Ishikawa (cell line): Measurements from ENCODE around the gene ABAT.

Experiments used
- CEBPB ChIP-seq: IDR thresholded peaks from 2 replicates; pipeline ENCODE4 v1.6.1; 2012
- CREB1 ChIP-seq: IDR thresholded peaks from 2 replicates; pipeline ENCODE4 v1.6.1; 2012; ENCODE audit warnings: low read depth
- EGR1 ChIP-seq: IDR thresholded peaks from 2 replicates; pipeline ENCODE4 v1.6.1; 2012
- EP300 ChIP-seq: IDR thresholded peaks from 2 replicates; pipeline ENCODE4 v1.6.1; 2012; ENCODE audit warnings: borderline replicate concordance
- FOXM1 ChIP-seq: IDR thresholded peaks from 2 replicates; pipeline ENCODE4 v1.6.1; 2012; ENCODE audit warnings: low read depth, borderline replicate concordance
- NFIC ChIP-seq: IDR thresholded peaks from 2 replicates; pipeline ENCODE4 v1.6.1; 2012
- RAD21 ChIP-seq: IDR thresholded peaks from 2 replicates; pipeline ENCODE4 v1.6.1; 2012; ENCODE audit warnings: low read depth
- TAF1 ChIP-seq: IDR thresholded peaks from 2 replicates; pipeline ENCODE4 v1.6.1; 2012; ENCODE audit warnings: low read depth, mild to moderate bottlenecking
- TCF12 ChIP-seq: IDR thresholded peaks from 2 replicates; pipeline ENCODE4 v1.6.1; 2012; ENCODE audit warnings: low read depth
- TEAD4 ChIP-seq: IDR thresholded peaks from 2 replicates; pipeline ENCODE4 v1.6.1; 2012
- YY1 ChIP-seq: IDR thresholded peaks from 2 replicates; pipeline ENCODE4 v1.6.1; 2012; ENCODE audit warnings: low read depth
- ZBTB7A ChIP-seq: IDR thresholded peaks from 2 replicates; pipeline ENCODE4 v1.6.1; 2012; ENCODE audit warnings: low read depth
- TF ChIP-seq, protein P1 (sequence below): IDR thresholded peaks from 2 replicates; pipeline ENCODE4 v1.6.1; 2012
- TF ChIP-seq, protein P2 (sequence below): IDR thresholded peaks from 2 replicates; pipeline ENCODE4 v1.6.1; 2012; ENCODE audit warnings: low read depth, mild to moderate bottlenecking
- TF ChIP-seq, protein P3 (sequence below): IDR thresholded peaks from 2 replicates; pipeline ENCODE4 v1.6.1; 2012

Gene ABAT

DNA sequence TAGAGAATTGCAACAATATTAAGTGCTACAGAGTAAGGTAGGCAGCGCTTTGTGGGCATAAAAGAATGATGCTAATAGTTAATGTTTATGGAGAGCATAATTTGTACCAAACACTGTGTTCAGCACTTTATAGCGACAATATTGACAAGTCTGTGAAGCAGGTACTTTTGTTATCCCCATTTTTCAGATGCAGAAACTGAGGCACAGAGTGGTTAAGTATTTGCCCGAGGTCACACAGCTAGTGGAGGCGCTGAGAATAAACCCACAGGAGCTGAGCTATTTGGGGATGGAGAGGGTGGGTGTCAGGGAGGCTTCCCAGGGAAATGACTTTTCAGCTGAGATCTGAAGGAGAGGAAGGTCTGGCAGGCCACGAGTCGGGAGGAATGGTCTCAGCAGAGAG, 83.6 kb downstream of the ABAT start:
- TF ChIP-seq RAD21, result no peak
- TF ChIP-seq, protein P1, sequence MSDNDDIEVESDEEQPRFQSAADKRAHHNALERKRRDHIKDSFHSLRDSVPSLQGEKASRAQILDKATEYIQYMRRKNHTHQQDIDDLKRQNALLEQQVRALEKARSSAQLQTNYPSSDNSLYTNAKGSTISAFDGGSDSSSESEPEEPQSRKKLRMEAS, result no peak
- TF ChIP-seq TEAD4, result no peak
- TF ChIP-seq CEBPB, result no peak
- TF ChIP-seq TCF12, result no peak
- TF ChIP-seq TAF1, result no peak
- no peak for TF ChIP-seq YY1
- TF ChIP-seq NFIC, result no peak
- TF ChIP-seq FOXM1, result no peak
- TF ChIP-seq EP300, result no peak
- TF ChIP-seq, protein P2, sequence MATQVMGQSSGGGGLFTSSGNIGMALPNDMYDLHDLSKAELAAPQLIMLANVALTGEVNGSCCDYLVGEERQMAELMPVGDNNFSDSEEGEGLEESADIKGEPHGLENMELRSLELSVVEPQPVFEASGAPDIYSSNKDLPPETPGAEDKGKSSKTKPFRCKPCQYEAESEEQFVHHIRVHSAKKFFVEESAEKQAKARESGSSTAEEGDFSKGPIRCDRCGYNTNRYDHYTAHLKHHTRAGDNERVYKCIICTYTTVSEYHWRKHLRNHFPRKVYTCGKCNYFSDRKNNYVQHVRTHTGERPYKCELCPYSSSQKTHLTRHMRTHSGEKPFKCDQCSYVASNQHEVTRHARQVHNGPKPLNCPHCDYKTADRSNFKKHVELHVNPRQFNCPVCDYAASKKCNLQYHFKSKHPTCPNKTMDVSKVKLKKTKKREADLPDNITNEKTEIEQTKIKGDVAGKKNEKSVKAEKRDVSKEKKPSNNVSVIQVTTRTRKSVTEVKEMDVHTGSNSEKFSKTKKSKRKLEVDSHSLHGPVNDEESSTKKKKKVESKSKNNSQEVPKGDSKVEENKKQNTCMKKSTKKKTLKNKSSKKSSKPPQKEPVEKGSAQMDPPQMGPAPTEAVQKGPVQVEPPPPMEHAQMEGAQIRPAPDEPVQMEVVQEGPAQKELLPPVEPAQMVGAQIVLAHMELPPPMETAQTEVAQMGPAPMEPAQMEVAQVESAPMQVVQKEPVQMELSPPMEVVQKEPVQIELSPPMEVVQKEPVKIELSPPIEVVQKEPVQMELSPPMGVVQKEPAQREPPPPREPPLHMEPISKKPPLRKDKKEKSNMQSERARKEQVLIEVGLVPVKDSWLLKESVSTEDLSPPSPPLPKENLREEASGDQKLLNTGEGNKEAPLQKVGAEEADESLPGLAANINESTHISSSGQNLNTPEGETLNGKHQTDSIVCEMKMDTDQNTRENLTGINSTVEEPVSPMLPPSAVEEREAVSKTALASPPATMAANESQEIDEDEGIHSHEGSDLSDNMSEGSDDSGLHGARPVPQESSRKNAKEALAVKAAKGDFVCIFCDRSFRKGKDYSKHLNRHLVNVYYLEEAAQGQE, result no peak
- TF ChIP-seq EGR1, result no peak
- no peak for TF ChIP-seq CREB1

DNA sequence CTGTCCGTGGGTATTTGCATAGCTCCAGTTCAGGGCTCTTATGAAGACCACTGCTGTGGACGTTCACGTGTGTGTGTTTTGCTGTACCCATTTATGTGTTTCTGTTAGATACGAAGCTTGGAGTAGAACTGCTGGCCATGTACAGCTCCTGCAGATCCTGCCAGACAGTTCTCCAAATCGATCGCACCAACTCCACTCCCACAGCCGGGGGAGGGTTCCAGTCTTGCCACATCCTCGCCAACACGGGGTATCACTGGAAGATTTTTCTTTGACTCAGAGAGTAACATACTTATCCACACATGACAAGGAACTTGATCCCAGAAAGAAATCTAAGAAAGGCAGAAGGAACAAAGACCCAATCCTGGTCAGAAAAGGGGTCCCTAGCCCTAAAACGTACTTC, 85.6 kb downstream of the ABAT start:
- TF ChIP-seq TAF1 (no peak), NFIC (no peak), TCF12 (no peak), TEAD4 (no peak), CEBPB (no peak), YY1 (no peak), RAD21 (no peak), EP300 (no peak), FOXM1 (no peak), ZBTB7A (no peak), CREB1 (no peak), EGR1 (no peak)
- TF ChIP-seq, protein P2, result no peak
- TF ChIP-seq, protein P3, sequence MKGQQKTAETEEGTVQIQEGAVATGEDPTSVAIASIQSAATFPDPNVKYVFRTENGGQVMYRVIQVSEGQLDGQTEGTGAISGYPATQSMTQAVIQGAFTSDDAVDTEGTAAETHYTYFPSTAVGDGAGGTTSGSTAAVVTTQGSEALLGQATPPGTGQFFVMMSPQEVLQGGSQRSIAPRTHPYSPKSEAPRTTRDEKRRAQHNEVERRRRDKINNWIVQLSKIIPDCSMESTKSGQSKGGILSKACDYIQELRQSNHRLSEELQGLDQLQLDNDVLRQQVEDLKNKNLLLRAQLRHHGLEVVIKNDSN, result no peak
- TF ChIP-seq, protein P1, result no peak

DNA sequence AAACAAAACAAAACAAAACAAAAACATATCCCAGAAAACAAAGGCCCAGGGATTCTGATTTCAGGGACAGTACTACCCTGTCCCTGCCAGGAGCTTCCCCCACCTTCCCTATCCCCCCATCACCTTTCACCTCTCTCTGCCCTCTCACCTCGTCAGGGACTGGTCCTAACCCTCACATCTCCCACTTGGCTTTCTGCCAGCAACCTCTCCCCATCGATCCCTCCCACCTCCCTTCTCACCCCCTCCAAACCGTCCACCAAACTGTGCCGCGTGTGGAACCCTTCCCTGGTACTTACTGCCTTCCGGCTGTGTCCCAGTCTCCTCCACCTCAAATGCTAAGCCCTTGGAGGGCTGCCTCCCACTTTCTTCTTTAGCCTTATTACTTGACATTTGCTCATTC, 86.7 kb downstream of the ABAT start:
- TF ChIP-seq ZBTB7A, result no peak

DNA sequence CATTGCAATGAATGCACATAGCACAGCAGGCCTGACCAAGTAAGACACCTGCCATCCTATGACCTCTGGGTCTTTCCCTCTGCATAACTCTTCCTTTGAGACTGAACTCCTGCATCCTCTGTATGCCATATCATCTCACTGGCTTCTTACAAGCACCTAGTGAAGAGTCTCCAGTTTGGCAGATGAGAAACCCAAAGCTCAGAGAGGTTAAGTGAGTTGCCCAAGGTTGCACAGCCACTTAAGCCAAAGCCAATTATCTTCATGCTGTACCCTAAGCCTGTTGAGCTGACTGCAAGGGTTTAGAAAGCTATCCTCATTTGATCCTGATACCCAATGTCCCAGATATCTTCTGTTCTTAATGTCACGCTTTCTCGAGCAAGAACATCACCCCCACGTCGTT, 87.8 kb downstream of the ABAT start:
- no peak for TF ChIP-seq ZBTB7A
- TF ChIP-seq, protein P2, result no peak
- no peak for TF ChIP-seq EGR1
- no peak for TF ChIP-seq CEBPB
- TF ChIP-seq NFIC, result no peak
- no peak for TF ChIP-seq FOXM1
- TF ChIP-seq TEAD4, result no peak
- TF ChIP-seq YY1, result no peak

DNA sequence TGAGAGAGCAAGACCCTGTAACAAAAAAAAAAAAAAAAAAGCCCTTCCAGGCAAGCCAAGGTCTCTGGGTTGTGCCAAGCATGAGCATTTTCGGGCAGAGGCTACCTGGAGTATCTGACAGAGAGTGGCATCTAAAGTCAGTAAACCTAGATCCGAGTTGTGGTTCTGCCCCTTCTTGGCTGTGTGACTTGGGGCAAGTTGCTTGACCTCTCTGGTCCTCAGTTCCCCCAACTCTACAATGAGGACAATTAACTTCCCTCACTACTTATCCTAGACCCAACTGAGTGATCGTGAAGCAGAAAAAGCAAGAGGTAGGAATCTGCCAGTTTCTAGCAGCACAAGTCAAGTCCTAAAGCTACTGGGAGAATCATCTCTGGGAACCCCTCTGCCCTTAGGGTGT, 88.7 kb downstream of the ABAT start:
- TF ChIP-seq CEBPB (no peak), CREB1 (no peak), ZBTB7A (no peak), TCF12 (no peak)
- TF ChIP-seq, protein P1, result no peak

DNA sequence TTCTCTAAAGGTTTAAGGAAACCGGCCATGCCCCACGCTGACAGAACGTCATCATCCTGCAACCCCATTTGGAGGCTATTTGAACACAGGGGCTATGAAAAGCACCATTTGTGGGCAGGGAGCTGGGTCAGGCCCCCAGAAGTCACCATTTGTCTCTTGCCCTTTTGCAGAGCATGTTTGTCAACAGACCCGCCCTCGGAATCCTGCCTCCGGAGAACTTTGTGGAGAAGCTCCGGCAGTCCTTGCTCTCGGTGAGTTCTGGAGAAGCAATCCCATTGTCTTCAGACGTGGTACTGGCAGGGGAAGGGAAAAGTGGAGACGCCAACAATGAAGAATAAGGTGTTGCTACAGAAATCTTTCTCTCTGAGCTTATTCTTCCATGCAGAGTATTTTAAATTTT, 89.5 kb downstream of the ABAT start:
- TF ChIP-seq YY1 (no peak), ZBTB7A (no peak), RAD21 (no peak), CREB1 (no peak), EP300 (no peak), FOXM1 (no peak), TEAD4 (no peak), NFIC (no peak), TCF12 (no peak), CEBPB (no peak), TAF1 (no peak), EGR1 (no peak)
- TF ChIP-seq, protein P3, result no peak
- TF ChIP-seq, protein P1, result no peak
- TF ChIP-seq, protein P2, result no peak
